Measurements from ENCODE around the gene PAX5. TPM values are rescaled to one million over a fixed set of nuclear protein-coding genes. Genes with fewer than 3 reads are reported as not detected.
A peak's percentile ranks its signal among the peaks of the same experiment; 100 is the strongest.

Gene PAX5
- total RNA-seq, 2 donors from 2014 or later, result 10.1 TPM; not detected in 1

GRCh38 chr9:36985769-36986467 lies 48.1 kb downstream of the PAX5 start:
- H3K36me3 Mint-ChIP-seq (ENCODE audit: low read depth), result peaks cover 4% of the 10 kb centered on the region
- no peak for ATAC-seq

GRCh38 chr9:36985061-36985768 lies 48.9 kb downstream of the PAX5 start:
- peaks cover 10% of the 10 kb centered on the region for H3K4me1 Mint-ChIP-seq
- peak overlapping the region; percentile 14 for H3K27ac Mint-ChIP-seq
- peaks cover 4% of the 10 kb centered on the region for H3K36me3 Mint-ChIP-seq (ENCODE audit: low read depth)
- no peaks in the 10 kb centered on the region for H3K9me3 ChIP-seq (ENCODE audit: control insufficient read depth, low read length, poor library complexity, severe bottlenecking)
- ATAC-seq (no peak), DNase-seq (no peak)
- H3K27me3 Mint-ChIP-seq, result peaks cover 80% of the 10 kb centered on the region
- peak overlapping the region; percentile 52 for H3K4me3 Mint-ChIP-seq

More at GRCh38 chr9:36985769-36986467, 48.1 kb downstream of the PAX5 start:
- peaks cover 3% of the 10 kb centered on the region for H3K9me3 ChIP-seq (ENCODE audit: control insufficient read depth, low read length, poor library complexity, severe bottlenecking)
- Mint-ChIP-seq H3K4me3 (peak overlapping the region; percentile 52), H3K4me1 (peaks cover 10% of the 10 kb centered on the region), H3K27ac (no peak overlapping the region), H3K27me3 (peaks cover 73% of the 10 kb centered on the region)
- DNase-seq, result no peak

GRCh38 chr9:36980148-36980974 lies 53.7 kb downstream of the PAX5 start:
- Mint-ChIP-seq H3K4me1 (peaks cover under 1% of the 10 kb centered on the region), H3K36me3 (ENCODE audit: low read depth) (peaks cover 2% of the 10 kb centered on the region), H3K27me3 (peaks cover 80% of the 10 kb centered on the region), H3K4me3 (no peak overlapping the region), H3K27ac (no peak overlapping the region)
- ATAC-seq (no peak), DNase-seq (no peak)
- no peaks in the 10 kb centered on the region for H3K9me3 ChIP-seq (ENCODE audit: control insufficient read depth, low read length, poor library complexity, severe bottlenecking)

GRCh38 chr9:36976371-36977030 lies 57.6 kb downstream of the PAX5 start:
- DNase-seq, result no peak
- H3K4me1 Mint-ChIP-seq, result peaks cover 5% of the 10 kb centered on the region
- no peaks in the 10 kb centered on the region for H3K36me3 Mint-ChIP-seq (ENCODE audit: low read depth)
- H3K27me3 Mint-ChIP-seq, result peaks cover 57% of the 10 kb centered on the region
- H3K27ac Mint-ChIP-seq, result no peak overlapping the region
- H3K9me3 ChIP-seq (ENCODE audit: control insufficient read depth, low read length, poor library complexity, severe bottlenecking), result no peaks in the 10 kb centered on the region
- no peak overlapping the region for H3K4me3 Mint-ChIP-seq
- no peak for ATAC-seq

GRCh38 chr9:36974731-36975130 lies 59.3 kb downstream of the PAX5 start:
- Mint-ChIP-seq H3K4me1 (peaks cover 5% of the 10 kb centered on the region), H3K27me3 (peaks cover 45% of the 10 kb centered on the region), H3K36me3 (ENCODE audit: low read depth) (no peaks in the 10 kb centered on the region), H3K27ac (no peak overlapping the region), H3K4me3 (no peak overlapping the region)
- no peak for ATAC-seq
- no peak for DNase-seq
- no peaks in the 10 kb centered on the region for H3K9me3 ChIP-seq (ENCODE audit: control insufficient read depth, low read length, poor library complexity, severe bottlenecking)

GRCh38 chr9:36971935-36972488 lies 62.1 kb downstream of the PAX5 start:
- no peaks in the 10 kb centered on the region for H3K36me3 Mint-ChIP-seq (ENCODE audit: low read depth)
- H3K9me3 ChIP-seq (ENCODE audit: control insufficient read depth, low read length, poor library complexity, severe bottlenecking), result no peaks in the 10 kb centered on the region
- no peak overlapping the region for H3K4me3 Mint-ChIP-seq
- peaks cover 5% of the 10 kb centered on the region for H3K4me1 Mint-ChIP-seq
- no peak overlapping the region for H3K27ac Mint-ChIP-seq
- DNase-seq (no peak), ATAC-seq (no peak)
- peaks cover 34% of the 10 kb centered on the region for H3K27me3 Mint-ChIP-seq

- DNase-seq (no peak), ATAC-seq (no peak)
- H3K27me3 Mint-ChIP-seq, result peaks cover 26% of the 10 kb centered on the region
- H3K9me3 ChIP-seq (ENCODE audit: control insufficient read depth, low read length, poor library complexity, severe bottlenecking), result no peaks in the 10 kb centered on the region
- H3K4me1 Mint-ChIP-seq, result peaks cover 5% of the 10 kb centered on the region
- peak overlapping the region; percentile 31 for H3K4me3 Mint-ChIP-seq
- no peak overlapping the region for H3K27ac Mint-ChIP-seq
- no peaks in the 10 kb centered on the region for H3K36me3 Mint-ChIP-seq (ENCODE audit: low read depth)
Observed at GRCh38 chr9:36970007-36970888, 63.8 kb downstream of the PAX5 start.

GRCh38 chr9:36969216-36969771 lies 64.8 kb downstream of the PAX5 start:
- peaks cover 20% of the 10 kb centered on the region for H3K27me3 Mint-ChIP-seq

GRCh38 chr9:36968574-36969215 lies 65.4 kb downstream of the PAX5 start:
- Mint-ChIP-seq H3K27me3 (peaks cover 20% of the 10 kb centered on the region), H3K4me1 (peaks cover 3% of the 10 kb centered on the region), H3K27ac (no peak overlapping the region), H3K4me3 (no peak overlapping the region), H3K36me3 (ENCODE audit: low read depth) (no peaks in the 10 kb centered on the region)
- no peak for DNase-seq
- no peaks in the 10 kb centered on the region for H3K9me3 ChIP-seq (ENCODE audit: control insufficient read depth, low read length, poor library complexity, severe bottlenecking)
- no peak for ATAC-seq

More at GRCh38 chr9:36969216-36969771, 64.8 kb downstream of the PAX5 start:
- Mint-ChIP-seq H3K36me3 (ENCODE audit: low read depth) (no peaks in the 10 kb centered on the region), H3K4me3 (no peak overlapping the region), H3K27ac (no peak overlapping the region), H3K4me1 (peaks cover 3% of the 10 kb centered on the region)
- ATAC-seq (no peak), DNase-seq (no peak)
- no peaks in the 10 kb centered on the region for H3K9me3 ChIP-seq (ENCODE audit: control insufficient read depth, low read length, poor library complexity, severe bottlenecking)

GRCh38 chr9:36967997-36968396 lies 66.1 kb downstream of the PAX5 start:
- H3K4me1 Mint-ChIP-seq, result peaks cover 3% of the 10 kb centered on the region
- H3K4me3 Mint-ChIP-seq, result no peak overlapping the region
- ATAC-seq, result no peak
- no peaks in the 10 kb centered on the region for H3K36me3 Mint-ChIP-seq (ENCODE audit: low read depth)
- no peak overlapping the region for H3K27ac Mint-ChIP-seq
- H3K27me3 Mint-ChIP-seq, result peaks cover 25% of the 10 kb centered on the region
- no peak for DNase-seq
- no peaks in the 10 kb centered on the region for H3K9me3 ChIP-seq (ENCODE audit: control insufficient read depth, low read length, poor library complexity, severe bottlenecking)

GRCh38 chr9:36966371-36967097 lies 67.5 kb downstream of the PAX5 start:
- no peaks in the 10 kb centered on the region for H3K9me3 ChIP-seq (ENCODE audit: control insufficient read depth, low read length, poor library complexity, severe bottlenecking)
- ATAC-seq, result no peak
- Mint-ChIP-seq H3K36me3 (ENCODE audit: low read depth) (no peaks in the 10 kb centered on the region), H3K27ac (no peak overlapping the region), H3K27me3 (peaks cover 31% of the 10 kb centered on the region), H3K4me1 (peaks cover 2% of the 10 kb centered on the region), H3K4me3 (no peak overlapping the region)
- DNase-seq, result no peak

All from T-helper 17 cell (primary cell).